ENCODE measurements around the gene NR1D2.
"Not testable (repeated sequence)": the region's sequence is repeated elsewhere in the genome, so short reads cannot be mapped to it uniquely, and the experiment has no call there.

Gene NR1D2

GRCh38 chr3:23944861-23945662 is at the start of gene NR1D2:
TSS of gene NR1D2 (plus strand) at chr3:23945286. CDS start at chr3:23945579, 293 bp downstream.
- DNase-seq (ENCODE audit: extremely low read depth in 1 of 2, low read depth in 1 of 2): peak; percentile 56 to 74

DNA sequence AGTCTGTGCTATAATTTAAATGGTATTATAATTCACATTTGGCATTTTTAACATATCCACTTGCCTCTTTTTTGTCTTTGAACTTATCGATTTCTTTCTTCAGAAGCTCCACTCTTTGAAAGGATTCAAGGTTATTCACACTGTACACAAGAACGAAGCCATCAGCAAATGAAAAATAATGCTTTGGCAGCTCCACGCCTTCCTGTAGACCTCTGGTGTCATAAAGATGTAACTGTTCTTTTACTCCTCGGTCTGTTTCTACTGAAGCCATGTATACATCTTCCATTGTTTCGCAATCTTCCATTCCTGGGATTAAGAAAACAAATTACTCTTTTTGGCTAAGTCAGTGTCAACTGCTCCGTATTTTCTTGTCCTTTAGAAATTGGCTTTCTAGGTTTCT is 44.3 kb upstream of the NR1D2 start:
- DNase-seq (ENCODE audit: extremely low read depth in 1 of 2, low read depth in 1 of 2): no peak

- DNase-seq (ENCODE audit: extremely low read depth in 1 of 2, low read depth in 1 of 2): no peak
Observed at GRCh38 chr3:23904545-23904944, 40.5 kb upstream of the NR1D2 start.

DNA sequence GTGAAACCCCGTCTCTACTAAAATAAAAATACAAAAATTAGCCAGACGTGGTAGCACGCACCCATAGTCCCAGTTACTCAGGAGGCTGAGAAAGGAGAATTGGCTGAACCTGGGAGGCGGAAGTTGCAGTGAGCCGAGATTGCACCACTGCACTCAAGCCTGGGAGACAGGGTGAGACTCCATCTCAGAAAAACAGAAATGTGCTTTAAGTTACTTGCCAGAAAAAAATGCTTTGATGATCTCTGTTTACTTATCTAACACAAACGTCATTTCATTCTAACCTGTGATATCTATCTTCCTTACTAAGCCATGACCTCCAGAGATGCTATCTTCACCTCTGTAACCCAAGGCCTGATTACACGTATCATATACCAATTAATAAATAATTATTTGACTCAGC is 35.7 kb upstream of the NR1D2 start:
- no peak for DNase-seq (ENCODE audit: extremely low read depth in 1 of 2, low read depth in 1 of 2)

- DNase-seq (ENCODE audit: extremely low read depth in 1 of 2, low read depth in 1 of 2): no peak
Observed at GRCh38 chr3:23911397-23911796, 33.7 kb upstream of the NR1D2 start.

DNA sequence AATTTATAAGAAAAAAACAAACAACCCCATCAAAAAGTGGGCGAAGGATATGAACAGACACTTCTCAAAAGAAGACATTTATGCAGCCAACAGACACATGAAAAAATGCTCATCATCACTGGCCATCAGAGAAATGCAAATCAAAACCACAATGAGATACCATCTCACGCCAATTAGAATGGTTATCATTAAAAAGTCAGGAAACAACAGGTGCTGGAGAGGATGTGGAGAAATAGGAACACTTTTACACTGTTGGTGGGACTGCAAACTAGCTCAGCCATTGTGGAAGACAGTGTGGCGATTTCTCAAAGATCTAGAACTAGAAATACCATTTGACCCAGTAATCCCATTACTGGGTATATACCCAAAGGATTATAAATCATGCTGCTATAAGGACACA is 32.8 kb upstream of the NR1D2 start:
- DNase-seq (ENCODE audit: extremely low read depth in 1 of 2, low read depth in 1 of 2): not testable (repeated sequence)

DNA sequence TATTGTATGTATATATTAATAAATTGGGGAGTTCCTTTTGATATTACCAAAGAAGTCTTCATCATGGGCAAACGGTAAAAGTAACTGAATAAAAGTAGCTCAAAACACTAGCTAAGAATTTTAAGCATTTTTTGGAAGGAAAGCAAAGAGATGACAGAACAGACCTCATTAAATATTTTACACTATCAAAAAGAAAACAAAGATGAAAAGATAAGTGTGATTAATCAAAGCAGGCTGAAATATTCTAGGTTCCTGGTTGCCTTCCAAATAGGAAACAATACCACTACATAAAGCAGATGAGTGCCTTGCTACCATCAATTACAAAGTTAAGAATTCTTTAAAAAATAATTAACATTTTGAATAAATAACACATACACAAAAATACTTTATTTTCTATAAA is 31.9 kb upstream of the NR1D2 start:
- no peak for DNase-seq (ENCODE audit: extremely low read depth in 1 of 2, low read depth in 1 of 2)

DNA sequence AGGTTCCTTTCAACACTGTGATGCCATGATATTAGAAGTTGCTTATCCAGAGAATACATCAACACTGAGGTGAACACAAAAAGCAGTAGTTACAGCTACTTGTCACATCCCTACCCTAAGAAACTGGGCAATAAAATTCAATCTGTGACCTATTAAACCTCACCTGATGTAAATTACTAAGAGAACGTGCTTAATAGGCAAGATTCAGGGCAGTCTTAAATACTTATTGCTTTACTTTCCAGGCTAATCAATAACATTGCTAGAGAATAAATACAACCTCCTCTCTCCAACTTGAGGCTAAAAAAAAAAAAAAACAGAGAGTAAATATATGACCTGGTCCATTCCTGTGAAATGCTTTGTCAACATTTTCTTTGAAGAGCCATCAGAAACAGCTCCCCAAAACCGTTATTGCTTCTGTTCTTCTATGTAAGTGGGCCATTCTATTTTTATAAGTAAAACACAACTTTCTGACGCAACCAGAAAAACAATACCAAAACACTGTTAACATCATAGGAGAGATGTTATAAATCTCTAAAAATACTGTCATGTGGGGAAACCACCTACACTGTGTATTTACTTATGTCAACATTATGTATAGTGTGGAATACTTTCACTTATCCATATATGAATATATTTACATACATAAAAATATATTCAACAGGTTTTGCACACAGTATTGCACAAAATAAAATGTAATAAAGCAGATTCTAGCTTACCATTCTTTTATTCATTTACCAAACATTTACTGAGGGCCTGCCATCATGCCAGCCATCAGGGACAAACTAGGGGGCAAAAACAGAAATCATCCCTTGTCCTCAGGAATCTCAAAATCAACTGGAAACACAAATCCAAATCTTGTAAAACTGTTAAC is 31.0 kb upstream of the NR1D2 start:
- DNase-seq (ENCODE audit: extremely low read depth in 1 of 2, low read depth in 1 of 2): no peak

DNA sequence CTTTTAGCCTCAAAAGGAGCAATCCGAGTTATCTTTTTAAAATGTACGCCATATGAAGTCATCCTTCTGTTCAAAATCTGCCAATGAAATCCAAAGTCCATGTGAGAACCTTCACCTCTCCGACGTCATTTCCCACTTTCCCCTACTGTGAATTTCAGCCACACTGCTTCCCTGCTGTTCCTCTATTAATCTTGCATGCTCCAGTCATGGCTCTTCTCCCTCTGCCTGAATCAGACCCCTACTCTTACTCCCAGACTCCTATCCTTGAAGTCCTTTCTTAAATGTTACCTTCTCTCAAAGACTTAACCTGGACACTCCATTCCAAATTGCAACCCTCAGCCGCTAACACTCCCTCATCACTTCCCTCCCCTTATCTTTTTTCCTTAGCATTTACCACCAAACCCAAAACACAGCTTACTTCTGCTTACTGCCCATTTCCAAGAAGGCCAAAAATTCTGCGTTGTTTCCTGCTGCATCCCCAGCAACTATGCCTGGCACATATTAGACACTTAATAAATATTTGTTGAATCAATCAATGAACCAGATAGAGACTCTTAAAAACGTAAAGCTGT is 29.5 kb upstream of the NR1D2 start:
- DNase-seq (ENCODE audit: extremely low read depth in 1 of 2, low read depth in 1 of 2): no peak

- no peak for DNase-seq (ENCODE audit: extremely low read depth in 1 of 2, low read depth in 1 of 2)
Observed at GRCh38 chr3:23916152-23916885, 28.8 kb upstream of the NR1D2 start.

DNA sequence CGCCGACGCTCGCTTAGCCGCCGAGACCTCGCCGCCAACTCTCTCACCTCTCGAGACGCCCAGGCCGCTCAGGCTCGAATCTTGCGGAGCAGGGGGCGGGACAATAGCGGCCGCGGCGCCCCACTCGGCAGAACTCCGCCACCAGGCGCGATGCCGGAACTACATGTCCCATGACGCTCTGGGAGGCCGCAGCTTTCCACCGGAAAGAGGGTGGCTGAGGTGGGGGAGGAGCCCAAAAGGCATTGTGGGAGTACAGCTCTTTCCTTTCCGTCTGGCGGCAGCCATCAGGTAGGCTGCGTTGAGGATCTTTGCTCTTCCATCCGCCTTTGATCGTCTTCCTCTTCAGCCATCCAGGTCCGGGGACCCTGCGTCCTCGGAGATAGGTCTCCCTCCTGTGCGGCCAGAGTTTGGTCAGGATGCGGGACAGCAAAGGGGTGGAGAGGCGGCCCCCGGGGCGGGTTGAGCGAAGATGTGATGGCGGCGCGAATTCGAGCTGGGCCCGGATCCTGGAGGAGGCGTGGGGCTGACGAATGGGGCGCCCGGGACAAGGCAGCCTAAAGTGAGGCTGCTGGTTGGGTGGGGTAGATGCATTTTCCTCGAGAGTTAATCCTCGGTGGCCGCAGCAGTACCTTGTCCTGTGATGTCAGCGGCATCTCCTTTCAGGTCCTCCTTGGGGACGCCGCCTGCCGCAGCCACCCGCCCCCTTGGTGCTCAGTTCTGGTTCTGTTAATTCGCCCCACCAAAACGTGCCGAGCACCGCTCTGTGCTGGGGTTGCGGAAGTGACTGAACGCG is 28.0 kb upstream of the NR1D2 start, which contains the start of the genes NKIRAS1 and RPL15:
Gene NKIRAS1, minus strand, starts transcription at position 105 of the 793 bp plus-strand sequence. CDS start 6,086 bp downstream, outside the sequence.
Gene RPL15, plus strand, starts transcription at position 247 of the 793 bp plus-strand sequence. CDS start 728 bp downstream, outside the sequence.
- DNase-seq (ENCODE audit: extremely low read depth in 1 of 2, low read depth in 1 of 2): peak; percentile 93 to 94

GRCh38 chr3:23917679-23918303 is 27.3 kb upstream of the NR1D2 start:
- DNase-seq (ENCODE audit: extremely low read depth in 1 of 2, low read depth in 1 of 2): not testable (repeated sequence)

GRCh38 chr3:23918331-23918730 is 26.8 kb upstream of the NR1D2 start:
- not testable (repeated sequence) for DNase-seq (ENCODE audit: extremely low read depth in 1 of 2, low read depth in 1 of 2)

DNA sequence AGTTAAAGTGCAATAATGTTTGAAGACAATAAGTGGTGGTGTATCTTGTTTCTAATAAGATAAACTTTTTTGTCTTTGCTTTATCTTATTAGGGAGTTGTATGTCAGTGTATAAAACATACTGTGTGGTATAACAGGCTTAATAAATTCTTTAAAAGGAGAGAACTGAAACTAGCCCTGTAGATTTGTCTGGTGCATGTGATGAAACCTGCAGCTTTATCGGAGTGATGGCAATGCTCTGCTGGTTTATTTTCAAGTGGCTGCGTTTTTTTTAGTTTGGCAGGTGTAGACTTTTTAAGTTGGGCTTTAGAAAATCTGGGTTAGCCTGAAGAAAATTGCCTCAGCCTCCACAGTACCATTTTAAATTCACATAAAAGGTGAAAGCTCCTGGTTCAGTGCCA is 25.5 kb upstream of the NR1D2 start:
- DNase-seq (ENCODE audit: extremely low read depth in 1 of 2, low read depth in 1 of 2): no peak

- no peak for DNase-seq (ENCODE audit: extremely low read depth in 1 of 2, low read depth in 1 of 2)
Observed at GRCh38 chr3:23920151-23920655, 24.9 kb upstream of the NR1D2 start.

- no peak for DNase-seq (ENCODE audit: extremely low read depth in 1 of 2, low read depth in 1 of 2)
Observed at GRCh38 chr3:23921052-23921511, 24.0 kb upstream of the NR1D2 start.

DNA sequence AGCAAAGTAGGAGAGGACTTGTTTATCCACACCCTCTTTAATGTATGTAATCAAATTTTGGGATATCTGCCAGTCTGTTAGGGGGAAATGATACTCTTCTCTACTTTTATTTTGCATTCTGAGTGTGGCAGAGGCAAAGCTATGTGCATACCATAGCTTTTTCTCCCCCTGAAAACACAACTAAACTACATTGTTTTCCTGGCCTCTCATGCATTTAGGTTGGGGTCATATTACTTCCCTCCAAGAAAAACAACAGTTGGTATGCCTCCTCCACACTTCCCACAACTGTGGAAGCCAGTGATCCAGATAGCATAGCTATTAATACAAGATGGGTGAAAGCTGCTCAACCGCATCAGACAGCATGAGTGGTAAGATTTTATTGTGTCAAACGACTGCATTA is 21.3 kb upstream of the NR1D2 start:
- DNase-seq (ENCODE audit: extremely low read depth in 1 of 2, low read depth in 1 of 2): no peak

DNA sequence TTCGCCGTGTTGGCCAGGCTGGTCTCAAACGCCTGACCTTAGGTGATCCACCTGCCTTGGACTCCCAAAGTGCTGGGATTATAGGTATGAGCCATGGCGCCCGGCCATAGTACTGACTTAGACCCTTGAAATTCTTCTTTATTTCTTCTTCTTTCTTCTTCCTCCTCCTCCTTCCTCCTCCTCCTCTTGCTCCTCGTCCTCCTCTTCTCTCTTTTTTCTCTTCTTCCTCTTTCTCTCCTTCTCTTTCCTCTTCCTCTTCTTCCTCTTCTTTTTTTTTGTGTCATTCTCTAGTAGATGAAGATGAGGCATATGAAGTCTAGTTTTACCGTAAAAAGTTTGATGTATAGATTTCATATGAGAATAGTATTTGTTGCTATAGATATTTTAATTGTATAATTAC is 18.8 kb upstream of the NR1D2 start:
- no peak for DNase-seq (ENCODE audit: extremely low read depth in 1 of 2, low read depth in 1 of 2)

- DNase-seq (ENCODE audit: extremely low read depth in 1 of 2, low read depth in 1 of 2): no peak
Observed at GRCh38 chr3:23926736-23927135, 18.4 kb upstream of the NR1D2 start.

All from activated CD8-positive, alpha-beta memory T cell treated with anti-CD3 and anti-CD28 coated beads for 1 hour (primary cell).